OCI-LY7 (cell line): ENCODE results near the gene POLR2L. TPM values are rescaled to one million over a fixed set of nuclear protein-coding genes. Genes with fewer than 3 reads are reported as not detected.

ENCODE experiments used
- BruUV-seq: library from RNA; stranded (reverse); fragments of 400-500 nt; replicated peaks from 2 replicates; lab custom pipeline; 2021; lab: Mats Ljungman, UMichigan
- CTCF ChIA-PET: fragments of 300-600 bp; sonication (Branson Sonifier 250); formaldehyde crosslinking; loops from one replicate; lab custom pipeline; 2022; ENCODE audit warnings: antibody characterized with exemption; ENCODE audit not compliant: unreplicated experiment; lab: Charles Lee
- POLR2A ChIA-PET: fragments of 300-600 bp; sonication (Branson Sonifier 250); formaldehyde crosslinking; loops from one replicate; lab custom pipeline; 2022; ENCODE audit warnings: antibody characterized with exemption; lab: Charles Lee
- DNase-seq: peaks from one replicate; pipeline ENCODE4 v3.0.0-alpha.2; 2015; ENCODE audit warnings: low spot score
- H2AFZ ChIP-seq: fragments of 200-600 bp; sonication (generic), shearing (Covaris generic); 2 replicates; pipeline ENCODE4 v1.6.1; 2014; ENCODE audit warnings: mild to moderate bottlenecking, antibody characterized with exemption, low read length, moderate library complexity
- H3K27ac ChIP-seq: fragments of 200-600 bp; sonication (generic); 2 replicates; pipeline ENCODE4 v1.5.1; 2014; ENCODE audit warnings: mixed run types, low read depth, mild to moderate bottlenecking, moderate library complexity, low read length, inconsistent platforms; ENCODE audit not compliant: poor library complexity, severe bottlenecking
- H3K36me3 ChIP-seq: fragments of 200-600 bp; sonication (generic); 2 replicates; pipeline ENCODE4 v1.6.1; 2014; ENCODE audit warnings: mild to moderate bottlenecking, antibody characterized with exemption, low read length, moderate library complexity, mixed read lengths; ENCODE audit not compliant: insufficient read depth
- H3K4me1 ChIP-seq: fragments of 200-600 bp; sonication (generic); 2 replicates; pipeline ENCODE4 v1.5.1; 2014; ENCODE audit warnings: mild to moderate bottlenecking, low read length; ENCODE audit not compliant: insufficient read depth, poor library complexity, severe bottlenecking
- H3K4me2 ChIP-seq: fragments of 200-600 bp; sonication (generic); 2 replicates; pipeline ENCODE4 v1.6.1; 2014; ENCODE audit warnings: mild to moderate bottlenecking, low read length
- H3K4me3 ChIP-seq: fragments of 200-600 bp; sonication (generic); 2 replicates; pipeline ENCODE4 v1.5.1; 2014; ENCODE audit warnings: mild to moderate bottlenecking, low read depth, low read length; ENCODE audit not compliant: poor library complexity, severe bottlenecking
- H3K79me2 ChIP-seq: fragments of 200-600 bp; sonication (generic); 2 replicates; pipeline ENCODE4 v1.6.1; 2016; ENCODE audit warnings: low read depth, mild to moderate bottlenecking, low read length, moderate library complexity, mixed read lengths; ENCODE audit not compliant: insufficient read depth
- H3K9me2 ChIP-seq: fragments of 200-600 bp; sonication (generic); 2 replicates; pipeline ENCODE4 v1.6.1; 2016; ENCODE audit warnings: mild to moderate bottlenecking, low read length, mixed read lengths; ENCODE audit not compliant: insufficient read depth
- H3K9me3 ChIP-seq: fragments of 200-600 bp; sonication (generic); 2 replicates; pipeline ENCODE4 v1.6.1; 2014; ENCODE audit warnings: mild to moderate bottlenecking, mixed run types, low read length, mixed read lengths
- H4K20me1 ChIP-seq: fragments of 200-600 bp; sonication (generic); 2 replicates; pipeline ENCODE4 v1.6.1; 2014; ENCODE audit warnings: mild to moderate bottlenecking, antibody characterized with exemption, low read length, moderate library complexity, mixed read lengths; ENCODE audit not compliant: insufficient read depth
- CTCF ChIP-seq: fragments of 200-600 bp; sonication (generic); conservative IDR thresholded peaks from 2 replicates; pipeline ENCODE4 v1.5.1; 2014; ENCODE audit warnings: mild to moderate bottlenecking, antibody characterized with exemption, low read length, moderate library complexity, mixed read lengths
- EZH2phosphoT487 ChIP-seq: fragments of 200-600 bp; sonication (generic); IDR thresholded peaks from 2 replicates; pipeline ENCODE4 v1.6.1; 2018; ENCODE audit warnings: low read depth, borderline replicate concordance, mild to moderate bottlenecking, mixed run types, antibody characterized with exemption, low read length, moderate library complexity, mixed read lengths
- intact Hi-C: fragments of 100-400 bp; cut with micrococcal nuclease; formaldehyde crosslinking; loops from one replicate; pipeline ENCODE4 v1.10.0; 2022; ENCODE audit not compliant: unreplicated experiment
- total RNA-seq, 2 experiments: library from RNA; depleted of rRNA in 1 of 2; stranded (reverse); fragments of >200 nt in 1 of 2; shearing (Covaris generic) in 1 of 2; gene quantifications; 2 replicates each; pipeline ENCODE4 v1.2.3, GENCODE V29; 2014 to 2022

POLR2L gene
- total RNA-seq, 2 experiments from 2014 or later = 88.3 to 206 TPM

DNA sequence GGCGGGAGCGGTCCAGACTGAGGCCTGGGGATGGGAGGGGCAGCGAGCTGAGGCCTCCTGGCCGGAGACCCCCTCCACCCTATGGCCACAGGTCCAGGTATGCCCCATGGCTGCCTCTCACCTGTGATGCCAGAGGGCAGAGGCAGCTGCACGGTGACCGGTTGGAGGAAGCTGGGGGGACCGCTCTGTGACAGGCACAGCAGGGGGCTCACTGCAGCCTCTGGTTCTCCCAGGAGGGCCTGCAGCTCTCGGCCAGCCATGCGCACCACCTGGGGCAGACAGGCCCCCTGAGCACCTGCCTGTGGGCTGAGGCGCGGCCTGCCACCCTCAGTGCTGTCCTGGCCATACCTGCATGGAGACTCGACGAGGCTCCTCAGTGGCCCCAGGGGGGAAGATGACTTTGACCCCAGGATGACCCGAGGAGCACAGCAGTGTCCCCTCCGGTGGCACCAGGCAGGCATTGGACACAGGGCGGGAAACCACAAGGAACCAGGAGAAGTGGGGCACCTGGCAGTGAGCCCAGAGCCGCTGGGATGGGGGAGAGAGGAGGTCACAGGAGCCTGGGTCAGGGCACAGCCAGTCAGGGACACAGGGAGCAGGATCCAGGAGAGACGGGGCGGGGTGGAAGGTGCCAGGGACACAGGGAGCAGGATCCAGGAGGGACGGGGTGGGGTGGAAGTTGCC lies 41.1 kb downstream of the POLR2L start:
- TF ChIP-seq EZH2phosphoT487 (no peak), CTCF (no peak)
- Histone ChIP-seq H3K36me3 (peaks cover 30% of the 10 kb centered on the region; the same call in 1 of the 2 replicates), H2AFZ (no peak overlapping the region), H3K4me2 (no peak overlapping the region), H3K27ac (no peak overlapping the region), H4K20me1 (no peaks in the 10 kb centered on the region), H3K4me1 (peaks cover 37% of the 10 kb centered on the region), H3K9me3 (no peaks in the 10 kb centered on the region), H3K9me2 (no peaks in the 10 kb centered on the region), H3K4me3 (no peak overlapping the region), H3K79me2 (peaks cover 8% of the 10 kb centered on the region; the same call in 1 of the 2 replicates)
- intact Hi-C loops = no loop called here
- no TSS peak for BruUV-seq
- no peak for DNase-seq
- CTCF ChIA-PET = no interaction called here
- POLR2A ChIA-PET = no interaction called here

GRCh38 chr11:800473-800872 lies 41.9 kb downstream of the POLR2L start:
- no peaks in the 10 kb centered on the region for H3K9me2 ChIP-seq
- ChIA-PET POLR2A (interaction anchor here (0.6 kb wide), 1 partner anchor 9 kb away, joined by 6 read pairs; no protein-coding TSS in a partner anchor), CTCF (no interaction called here)
- H3K9me3 ChIP-seq = no peaks in the 10 kb centered on the region
- peaks cover 29% of the 10 kb centered on the region for H3K4me1 ChIP-seq
- H3K27ac ChIP-seq = no peak overlapping the region
- H3K36me3 ChIP-seq = peaks cover 30% of the 10 kb centered on the region; the same call in 1 of the 2 replicates
- no peaks in the 10 kb centered on the region for H4K20me1 ChIP-seq
- H3K4me2 ChIP-seq = no peak overlapping the region
- TF ChIP-seq EZH2phosphoT487 = no peak
- no peak for TF ChIP-seq CTCF
- no peak overlapping the region for H2AFZ ChIP-seq
- DNase-seq = no peak
- intact Hi-C loops = no loop called here
- H3K4me3 ChIP-seq = no peak overlapping the region
- peaks cover 8% of the 10 kb centered on the region; the same call in 1 of the 2 replicates for H3K79me2 ChIP-seq
- no TSS peak for BruUV-seq
